Breast epithelium (tissue), 3 donors: ENCODE data around the gene PCP4.

ENCODE experiments used
- CTCF ChIP-seq, 3 donors: fragments of 450-650 bp; IDR thresholded peaks; one replicate each; pipeline ENCODE4 v1.5.1; 2016 to 2017; ENCODE audit warnings: antibody characterized with exemption in 3 of 3, mild to moderate bottlenecking in 3 of 3, moderate library complexity in 3 of 3
- POLR2A ChIP-seq: fragments of 450-650 bp; IDR thresholded peaks from one replicate; pipeline ENCODE4 v1.6.1; 2016; ENCODE audit warnings: antibody characterized with exemption, mild to moderate bottlenecking, moderate library complexity

- TF ChIP-seq CTCF (IDR thresholded peaks at IDR 0.05) (no peak), POLR2A (no peak)
These were observed 79.0 kb downstream of the PCP4 start for GRCh38 chr21:39946199-39946598.
